Fibroblast of the conjunctiva (primary cell): ENCODE measurements around the gene WARS2.

Experiments
- DNase-seq: peaks from one replicate; pipeline ENCODE4 v3.0.0-alpha.2; 2010; ENCODE audit warnings: low read depth

The WARS2 gene

DNA sequence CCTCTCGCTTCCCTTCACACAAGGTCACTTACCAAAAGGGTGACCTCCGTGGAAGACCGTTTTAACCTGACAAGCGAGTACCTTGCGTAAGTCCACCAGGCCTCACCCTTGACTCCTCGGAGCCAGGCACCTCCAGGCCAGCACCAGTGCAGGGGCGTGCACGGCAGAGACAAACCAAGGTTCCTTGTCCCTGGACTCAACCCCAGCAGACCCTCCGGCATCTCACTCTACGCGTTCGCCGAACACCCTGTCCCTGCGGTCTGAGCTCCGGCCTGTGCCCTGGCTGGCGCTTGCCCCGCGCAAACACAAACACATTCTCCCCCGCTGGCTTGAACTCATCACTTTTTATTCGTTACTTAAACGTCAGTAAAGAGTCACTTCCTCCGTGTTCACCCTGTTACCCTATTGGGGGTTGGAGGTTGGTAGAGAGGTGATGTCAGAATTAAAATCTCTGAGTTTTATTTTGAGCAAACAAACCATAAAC lies 156.9 kb downstream of the WARS2 start:
- no peak for DNase-seq

DNA sequence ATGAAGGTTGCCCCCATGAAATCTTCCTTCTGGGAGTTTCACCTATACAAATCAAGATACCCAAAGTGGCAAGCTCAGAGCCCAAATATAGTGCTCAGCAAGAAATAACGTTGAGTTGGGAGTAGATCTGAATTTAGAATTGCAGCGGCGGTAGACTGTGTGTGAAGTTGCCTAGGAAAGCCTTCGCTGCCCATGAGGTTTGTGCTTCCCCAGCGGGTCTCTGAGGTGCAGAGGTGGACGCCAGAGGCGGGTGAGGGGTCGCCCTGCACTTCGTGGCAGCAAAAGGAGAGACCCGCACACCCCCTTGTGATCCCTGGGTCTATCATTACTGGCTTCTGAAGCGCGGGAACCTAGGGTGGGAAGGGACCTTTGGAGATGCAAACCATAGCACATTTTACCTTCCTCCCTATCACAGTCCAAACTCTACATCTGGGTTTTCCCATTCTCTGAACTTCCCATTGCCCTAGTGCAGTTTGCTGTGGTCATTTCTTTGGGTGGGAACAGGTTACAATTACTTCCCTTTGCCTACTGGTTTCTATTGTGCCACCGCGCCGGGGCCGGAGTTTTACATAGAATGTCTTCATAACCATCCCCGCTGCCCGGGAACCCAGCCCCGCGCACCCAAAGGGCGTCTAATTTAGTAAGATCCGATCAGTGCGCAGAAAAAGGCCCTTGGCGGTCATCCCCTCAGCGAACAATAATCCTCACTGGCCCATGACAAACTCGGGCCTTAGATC lies 157.5 kb downstream of the WARS2 start:
- DNase-seq, result no peak

DNA sequence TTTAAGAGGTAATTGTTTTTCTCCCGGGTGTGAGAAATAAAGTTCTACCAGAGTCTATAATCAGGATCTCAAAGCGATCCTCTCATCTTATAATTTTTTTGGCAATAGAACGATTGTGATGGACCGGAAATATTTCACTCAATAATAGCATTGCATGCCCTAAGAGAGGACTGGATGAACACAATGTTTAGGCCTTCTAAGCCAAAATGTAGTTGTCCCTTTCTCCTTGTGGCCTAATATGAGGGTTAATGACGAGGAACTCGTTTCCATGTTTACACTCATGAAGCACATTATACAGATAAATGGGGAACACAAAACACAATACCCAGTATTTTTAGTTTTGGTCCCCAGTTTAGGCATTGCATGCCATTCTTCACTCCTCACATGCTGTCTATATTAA lies 158.2 kb downstream of the WARS2 start:
- no peak for DNase-seq

DNA sequence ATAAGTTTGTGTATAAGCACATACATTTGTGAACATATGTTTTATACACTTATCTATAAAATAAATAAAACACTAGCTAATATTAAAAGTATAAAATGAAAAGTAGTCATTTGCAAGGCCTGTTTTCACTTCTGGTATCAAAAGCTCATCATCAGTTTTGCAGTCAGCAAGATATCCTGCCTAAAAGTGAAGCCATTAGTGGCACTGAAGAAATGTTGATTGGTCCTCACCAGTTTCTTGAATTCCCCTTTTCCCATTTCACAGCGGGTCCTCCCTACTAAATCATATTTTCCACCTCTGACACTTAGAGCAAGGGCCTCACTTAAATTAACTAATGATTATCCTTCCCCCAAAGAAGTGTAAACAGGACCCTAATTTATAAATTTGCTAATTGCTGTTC lies 159.0 kb downstream of the WARS2 start:
- no peak for DNase-seq
